Spleen (tissue), 7 donors: ENCODE measurements around the gene DNASE2.

ENCODE experiments used
- CTCF ChIP-seq, 11 experiments: fragments of 200-600 bp in 7 of 11; fragments of 450-650 bp in 4 of 11; sonication (generic) in 4 of 11; IDR thresholded peaks in 8 of 11; conservative IDR thresholded peaks in 3 of 11; 1 replicate in 7 of 11; 2 replicates in 4 of 11; pipeline versions ENCODE4 v1.4.0 to v1.8.0; 2016 to 2021; ENCODE audit warnings: antibody characterized with exemption in 11 of 11, inconsistent platforms in 4 of 11, mild to moderate bottlenecking in 1 of 11
- POLR2A ChIP-seq, 3 donors: fragments of 450-650 bp; IDR thresholded peaks; one replicate each; pipeline ENCODE4 v1.5.1; 2017; ENCODE audit warnings: antibody characterized with exemption in 3 of 3, mild to moderate bottlenecking in 1 of 3
- POLR2AphosphoS5 ChIP-seq, 3 donors: sonication (generic); formaldehyde crosslinking; IDR thresholded peaks; one replicate each; pipeline ENCODE4 v1.5.1; 2017; ENCODE audit warnings: antibody characterized with exemption in 3 of 3
- donor health status: DM: no; HTN: no; CAD: no; lungs with moderate emphysema.
- donor health status: DM: no; HTN: no; CAD: no.
- donor health status: DM: no; HTN: no; CAD: no.

- TF ChIP-seq POLR2AphosphoS5 (IDR thresholded peaks at IDR 0.05) (peak in 2 of 3 donors; percentile 51 to 68), CTCF (IDR thresholded peaks at IDR 0.05 in 8 of 11, conservative IDR thresholded peaks at IDR 0.05 in 3 of 11) (peak in 2 of 11 experiments; percentile 6 to 8), POLR2A (IDR thresholded peaks at IDR 0.05) (no peak)
Measured at GRCh38 chr19:12867120-12868099, 13.8 kb downstream of the DNASE2 start.
